SK-N-MC (cell line): ENCODE data around the gene GSK3A.

ENCODE experiments used
- EZH2 ChIP-seq: fragments of 200-600 bp; sonication (generic); IDR thresholded peaks from one replicate; pipeline ENCODE4 v1.6.1; 2017; ENCODE audit warnings: antibody characterized with exemption
- POLR2AphosphoS5 ChIP-seq: IDR thresholded peaks from 2 replicates; pipeline ENCODE4 v1.6.1; 2012; ENCODE audit warnings: mild to moderate bottlenecking, low read depth, low read length, borderline replicate concordance

- TF ChIP-seq EZH2 (no peak), POLR2AphosphoS5 (peak; percentile 65; the same call in 1 of the 2 replicates)
Observed at GRCh38 chr19:42254089-42254849, 11.9 kb upstream of the GSK3A start.
